NCI-H82 treated with DMSO at 0.1 percent for 48 hours (cell line): ENCODE measurements around the gene C2orf66.

ENCODE experiments used
- DNase-seq: peaks from one replicate; lab custom pipeline; 2025; ENCODE audit not compliant: unreplicated experiment; lab: John Stamatoyannopoulos, UW

C2orf66 gene

DNA sequence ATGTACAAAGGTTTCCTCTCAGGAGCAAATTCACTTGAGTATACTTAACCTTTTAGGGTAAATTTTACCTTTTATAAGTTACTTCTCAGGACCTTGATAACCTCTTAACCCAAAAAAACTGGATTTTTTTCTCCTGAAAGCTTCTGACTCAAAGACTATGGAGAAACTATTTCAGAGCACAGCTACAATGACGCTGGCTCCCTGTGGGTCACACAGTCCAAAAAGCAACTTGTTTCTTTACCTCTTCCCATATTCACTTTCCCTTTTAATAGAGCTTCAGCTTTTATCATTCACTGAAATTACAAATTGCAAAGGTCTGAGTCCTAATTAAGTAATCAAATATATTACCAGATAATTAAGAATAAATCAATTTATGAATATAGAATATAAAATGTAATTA lies 42.1 kb downstream of the C2orf66 start:
- no peak for DNase-seq

- DNase-seq, result no peak
These were observed 49.8 kb downstream of the C2orf66 start for GRCh38 chr2:196759378-196759706.

DNA sequence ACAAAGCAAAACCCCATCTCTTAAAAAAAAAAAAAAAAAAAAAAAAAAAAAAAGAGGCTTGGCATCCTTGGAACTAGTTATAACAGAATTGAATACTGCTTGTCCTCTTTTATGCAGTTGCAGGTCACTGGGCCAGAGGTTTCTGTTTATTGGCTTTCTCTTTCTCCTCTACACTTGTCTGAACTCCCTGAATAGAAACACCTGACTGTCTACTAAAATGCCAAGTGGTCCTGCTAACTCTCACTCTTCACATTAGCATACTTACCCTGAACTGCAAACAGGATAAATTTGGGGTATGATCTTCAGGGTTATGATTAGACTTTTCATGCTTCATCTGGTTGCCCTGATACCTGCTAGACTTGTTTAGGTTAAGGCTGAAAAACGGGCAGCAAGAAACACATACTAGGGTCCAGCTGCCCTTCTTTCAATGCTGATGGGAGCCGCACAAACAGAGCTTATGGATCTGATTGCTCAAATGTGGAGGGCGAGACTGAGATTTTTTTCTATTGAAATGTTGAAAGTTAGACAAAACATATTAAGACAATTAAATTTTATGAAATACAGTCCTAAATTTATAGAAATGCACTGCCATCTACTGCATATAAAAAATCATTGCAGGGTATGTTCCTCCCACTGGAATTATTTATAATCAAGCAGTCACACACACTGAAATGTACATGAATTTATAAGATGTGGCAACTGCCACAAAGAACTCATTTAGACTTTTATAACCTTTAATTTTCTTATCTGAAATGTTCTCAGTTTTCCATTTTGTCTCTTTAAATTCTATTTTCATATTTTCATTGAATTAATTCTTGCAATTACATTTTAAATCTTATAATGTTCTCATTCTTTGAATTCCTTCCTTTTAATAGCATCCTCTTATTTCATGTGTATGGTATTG lies 50.4 kb downstream of the C2orf66 start:
- DNase-seq, result no peak
